ENCODE results near the gene FADS1. TPM values are rescaled to one million over a fixed set of nuclear protein-coding genes. Genes with fewer than 3 reads are reported as not detected.

Gene FADS1
- total RNA-seq, 1 donor from 2014 or later: 96.3 TPM

GRCh38 chr11:61840371-61840770 lies 23.6 kb upstream of the FADS1 start:
- DNase-seq (ENCODE audit: low read depth): no peak
- Histone ChIP-seq H3K4me3 (ENCODE audit: low read depth, low read length) (no peak overlapping the region), H3K27me3 (ENCODE audit: control insufficient read depth, insufficient read depth, low read length) (no peaks in the 10 kb centered on the region), H3K36me3 (ENCODE audit: control insufficient read depth, insufficient read depth, low read length) (peaks cover 10% of the 10 kb centered on the region)
- TF ChIP-seq, protein P1, sequence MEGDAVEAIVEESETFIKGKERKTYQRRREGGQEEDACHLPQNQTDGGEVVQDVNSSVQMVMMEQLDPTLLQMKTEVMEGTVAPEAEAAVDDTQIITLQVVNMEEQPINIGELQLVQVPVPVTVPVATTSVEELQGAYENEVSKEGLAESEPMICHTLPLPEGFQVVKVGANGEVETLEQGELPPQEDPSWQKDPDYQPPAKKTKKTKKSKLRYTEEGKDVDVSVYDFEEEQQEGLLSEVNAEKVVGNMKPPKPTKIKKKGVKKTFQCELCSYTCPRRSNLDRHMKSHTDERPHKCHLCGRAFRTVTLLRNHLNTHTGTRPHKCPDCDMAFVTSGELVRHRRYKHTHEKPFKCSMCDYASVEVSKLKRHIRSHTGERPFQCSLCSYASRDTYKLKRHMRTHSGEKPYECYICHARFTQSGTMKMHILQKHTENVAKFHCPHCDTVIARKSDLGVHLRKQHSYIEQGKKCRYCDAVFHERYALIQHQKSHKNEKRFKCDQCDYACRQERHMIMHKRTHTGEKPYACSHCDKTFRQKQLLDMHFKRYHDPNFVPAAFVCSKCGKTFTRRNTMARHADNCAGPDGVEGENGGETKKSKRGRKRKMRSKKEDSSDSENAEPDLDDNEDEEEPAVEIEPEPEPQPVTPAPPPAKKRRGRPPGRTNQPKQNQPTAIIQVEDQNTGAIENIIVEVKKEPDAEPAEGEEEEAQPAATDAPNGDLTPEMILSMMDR (IDR thresholded peaks at IDR 0.05; ENCODE audit: insufficient read depth, low read length, poor library complexity, severe bottlenecking): no peak

- TF ChIP-seq, protein P1 (IDR thresholded peaks at IDR 0.05; ENCODE audit: insufficient read depth, low read length, poor library complexity, severe bottlenecking): no peak
- Histone ChIP-seq H3K27me3 (ENCODE audit: control insufficient read depth, insufficient read depth, low read length) (no peaks in the 10 kb centered on the region), H3K4me3 (ENCODE audit: low read depth, low read length) (no peak overlapping the region), H3K36me3 (ENCODE audit: control insufficient read depth, insufficient read depth, low read length) (peaks cover 10% of the 10 kb centered on the region)
- DNase-seq (ENCODE audit: low read depth): no peak
Observed at GRCh38 chr11:61839742-61840141, 22.9 kb upstream of the FADS1 start.

DNA sequence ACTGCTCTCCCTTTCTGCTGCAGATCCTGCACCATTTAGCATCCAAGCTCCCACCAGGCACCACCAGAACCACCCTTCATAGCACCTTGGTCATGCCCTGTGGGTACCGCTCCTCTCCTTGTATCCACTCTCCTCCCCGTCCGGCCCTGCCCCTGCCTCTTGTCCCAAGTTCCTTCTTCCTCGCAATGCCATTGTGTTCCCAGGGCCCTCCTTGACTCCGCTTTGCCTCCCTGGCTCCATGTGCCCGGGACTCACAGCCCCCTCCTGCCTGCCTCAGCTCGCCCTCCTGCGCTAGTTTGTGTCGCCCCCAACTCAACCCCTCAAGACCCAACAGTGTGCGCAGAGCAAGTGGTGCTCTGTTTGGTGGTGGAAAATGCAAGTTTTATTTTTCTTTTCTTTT lies 22.1 kb upstream of the FADS1 start:
- TF ChIP-seq, protein P1 (IDR thresholded peaks at IDR 0.05; ENCODE audit: insufficient read depth, low read length, poor library complexity, severe bottlenecking): no peak
- no peaks in the 10 kb centered on the region for H3K27me3 ChIP-seq (ENCODE audit: control insufficient read depth, insufficient read depth, low read length)
- no peak overlapping the region for H3K4me3 ChIP-seq (ENCODE audit: low read depth, low read length)
- H3K36me3 ChIP-seq (ENCODE audit: control insufficient read depth, insufficient read depth, low read length): peaks cover 10% of the 10 kb centered on the region
- no peak for DNase-seq (ENCODE audit: low read depth)

DNA sequence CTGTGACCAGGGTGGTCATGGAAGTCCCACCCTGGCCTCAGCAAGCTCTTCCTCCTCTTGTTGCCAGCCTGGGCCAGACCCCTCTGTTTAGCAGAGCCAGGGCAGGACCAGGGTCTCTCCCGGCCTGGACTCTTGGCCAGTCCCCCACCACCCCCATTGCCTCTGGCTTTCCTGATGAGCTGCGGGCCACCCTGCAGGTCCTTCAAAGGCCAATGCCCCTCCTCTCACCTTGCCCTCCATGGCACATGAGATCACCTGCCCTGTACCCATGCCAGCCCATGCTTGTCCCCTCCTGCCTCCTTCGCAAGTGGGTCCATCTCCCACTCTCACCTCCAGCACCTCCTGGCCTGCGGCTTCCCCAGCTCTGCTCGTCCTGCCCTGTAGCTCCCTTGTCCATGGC lies 21.7 kb upstream of the FADS1 start:
- Histone ChIP-seq H3K4me3 (ENCODE audit: low read depth, low read length) (no peak overlapping the region), H3K36me3 (ENCODE audit: control insufficient read depth, insufficient read depth, low read length) (peaks cover 10% of the 10 kb centered on the region), H3K27me3 (ENCODE audit: control insufficient read depth, insufficient read depth, low read length) (no peaks in the 10 kb centered on the region)
- no peak for DNase-seq (ENCODE audit: low read depth)
- TF ChIP-seq, protein P1 (IDR thresholded peaks at IDR 0.05; ENCODE audit: insufficient read depth, low read length, poor library complexity, severe bottlenecking): no peak

DNA sequence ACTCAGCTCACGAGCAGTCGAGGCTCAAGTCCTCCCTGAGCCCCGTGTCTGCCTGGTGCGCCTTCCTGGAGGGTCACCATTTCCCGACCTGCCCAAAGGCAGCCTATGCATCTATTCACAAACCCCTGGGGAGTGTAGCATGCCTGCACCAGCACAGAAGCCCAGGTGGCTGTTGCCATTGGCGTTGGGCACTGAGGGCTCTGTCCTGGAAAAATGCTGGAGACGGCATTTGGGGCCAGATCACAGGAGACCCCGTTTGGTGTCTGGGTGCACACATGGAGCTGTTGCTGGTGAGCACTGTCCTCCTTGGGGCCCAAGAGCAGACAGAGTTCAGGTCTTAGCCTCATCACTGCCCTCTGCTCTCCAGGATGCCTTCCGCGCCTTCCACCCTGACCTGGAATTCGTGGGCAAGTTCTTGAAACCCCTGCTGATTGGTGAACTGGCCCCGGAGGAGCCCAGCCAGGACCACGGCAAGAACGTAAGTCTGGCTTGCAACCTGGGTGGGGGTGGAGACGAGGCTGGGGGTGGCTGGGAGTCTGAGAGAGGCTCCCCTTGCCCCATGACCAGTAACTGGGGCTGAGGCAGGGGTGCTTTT lies 20.7 kb upstream of the FADS1 start:
- no peaks in the 10 kb centered on the region for H3K27me3 ChIP-seq (ENCODE audit: control insufficient read depth, insufficient read depth, low read length)
- no peak overlapping the region for H3K4me3 ChIP-seq (ENCODE audit: low read depth, low read length)
- TF ChIP-seq, protein P1 (IDR thresholded peaks at IDR 0.05; ENCODE audit: insufficient read depth, low read length, poor library complexity, severe bottlenecking): no peak
- H3K36me3 ChIP-seq (ENCODE audit: control insufficient read depth, insufficient read depth, low read length): peaks cover 10% of the 10 kb centered on the region
- no peak for DNase-seq (ENCODE audit: low read depth)

DNA sequence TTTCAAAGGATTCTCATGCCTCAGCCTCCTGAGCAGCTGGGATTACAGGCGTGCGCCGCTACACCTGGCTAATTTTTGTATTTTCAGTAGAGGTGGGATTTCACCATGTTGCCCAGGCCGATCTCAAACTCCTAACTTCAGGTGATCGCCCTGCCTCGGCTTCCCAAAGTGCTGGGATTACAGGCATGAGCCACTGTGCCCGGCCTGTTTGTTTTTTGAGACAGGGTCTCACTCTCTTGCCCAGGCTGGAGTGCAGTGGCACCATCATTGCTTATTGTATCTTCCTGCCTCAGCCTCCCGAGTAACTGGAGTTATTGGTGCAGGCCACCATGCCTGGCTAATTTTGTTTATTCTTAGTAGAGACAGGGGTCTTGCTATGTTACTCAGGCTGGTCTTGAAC lies 19.4 kb upstream of the FADS1 start:
- peaks cover 8% of the 10 kb centered on the region for H3K36me3 ChIP-seq (ENCODE audit: control insufficient read depth, insufficient read depth, low read length)
- TF ChIP-seq, protein P1 (IDR thresholded peaks at IDR 0.05; ENCODE audit: insufficient read depth, low read length, poor library complexity, severe bottlenecking): no peak
- DNase-seq (ENCODE audit: low read depth): no peak
- no peak overlapping the region for H3K4me3 ChIP-seq (ENCODE audit: low read depth, low read length)
- H3K27me3 ChIP-seq (ENCODE audit: control insufficient read depth, insufficient read depth, low read length): no peaks in the 10 kb centered on the region
